ENCODE results near the gene RAP1GAP2.
"Not testable (repeated sequence)": the region's sequence is repeated elsewhere in the genome, so short reads cannot be mapped to it uniquely, and the experiment has no call there.

DNA sequence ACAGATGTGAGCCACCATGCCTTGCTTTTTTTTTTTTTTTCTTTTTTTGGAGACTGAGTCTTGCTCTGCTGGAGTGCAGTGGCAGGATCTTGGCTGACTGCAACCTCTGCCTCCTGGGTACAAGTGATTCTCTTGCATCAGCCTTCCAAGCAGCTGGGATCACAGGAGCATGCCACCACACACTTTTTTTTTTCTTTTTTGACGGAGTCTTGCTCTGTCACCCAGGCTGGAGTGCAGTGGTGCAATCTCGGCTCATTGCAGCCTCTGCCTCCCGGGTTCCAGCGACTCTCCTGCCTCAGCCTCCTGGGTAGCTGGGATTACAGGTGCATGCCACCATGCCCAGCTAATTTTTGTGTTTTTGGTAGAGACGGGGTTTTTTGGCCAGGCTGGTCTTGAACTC is 23.1 kb downstream of the RAP1GAP2 start:
- not testable (repeated sequence) for TF ChIP-seq POLR2AphosphoS5 (IDR thresholded peaks at IDR 0.05)
- TF ChIP-seq, protein P1, sequence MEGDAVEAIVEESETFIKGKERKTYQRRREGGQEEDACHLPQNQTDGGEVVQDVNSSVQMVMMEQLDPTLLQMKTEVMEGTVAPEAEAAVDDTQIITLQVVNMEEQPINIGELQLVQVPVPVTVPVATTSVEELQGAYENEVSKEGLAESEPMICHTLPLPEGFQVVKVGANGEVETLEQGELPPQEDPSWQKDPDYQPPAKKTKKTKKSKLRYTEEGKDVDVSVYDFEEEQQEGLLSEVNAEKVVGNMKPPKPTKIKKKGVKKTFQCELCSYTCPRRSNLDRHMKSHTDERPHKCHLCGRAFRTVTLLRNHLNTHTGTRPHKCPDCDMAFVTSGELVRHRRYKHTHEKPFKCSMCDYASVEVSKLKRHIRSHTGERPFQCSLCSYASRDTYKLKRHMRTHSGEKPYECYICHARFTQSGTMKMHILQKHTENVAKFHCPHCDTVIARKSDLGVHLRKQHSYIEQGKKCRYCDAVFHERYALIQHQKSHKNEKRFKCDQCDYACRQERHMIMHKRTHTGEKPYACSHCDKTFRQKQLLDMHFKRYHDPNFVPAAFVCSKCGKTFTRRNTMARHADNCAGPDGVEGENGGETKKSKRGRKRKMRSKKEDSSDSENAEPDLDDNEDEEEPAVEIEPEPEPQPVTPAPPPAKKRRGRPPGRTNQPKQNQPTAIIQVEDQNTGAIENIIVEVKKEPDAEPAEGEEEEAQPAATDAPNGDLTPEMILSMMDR (IDR thresholded peaks at IDR 0.05 in 8 of 11, conservative IDR thresholded peaks at IDR 0.05 in 3 of 11), result not testable (repeated sequence)

Measured in spleen (tissue), 7 donors.